Measurements from ENCODE around the gene MYO1B. TPM values are rescaled to one million over a fixed set of nuclear protein-coding genes. Genes with fewer than 3 reads are reported as not detected.

The MYO1B gene
- total RNA-seq, 1 experiment from 2014 or later = 43.2 TPM

- Histone ChIP-seq H4K91ac (ENCODE audit: insufficient read length, low read depth, low read length) (no peak overlapping the region), H3K18ac (ENCODE audit: insufficient read length, low read depth, low read length) (no peak overlapping the region), H3K79me2 (ENCODE audit: insufficient read depth, low read length) (no peaks in the 10 kb centered on the region), H2AFZ (ENCODE audit: low read length) (no peak overlapping the region), H3K27ac (ENCODE audit: insufficient read length, low read depth, low read length) (no peak overlapping the region), H3K23me2 (ENCODE audit: insufficient read length, low read depth, low read length, poor library complexity, severe bottlenecking) (no peaks in the 10 kb centered on the region), H2BK12ac (ENCODE audit: insufficient read length, low read depth, low read length) (no peak overlapping the region), H3K4me1 (ENCODE audit: insufficient read depth, low read length) (no peaks in the 10 kb centered on the region), H2AK5ac (ENCODE audit: insufficient read length, low read length) (no peak overlapping the region), H3K56ac (ENCODE audit: insufficient read length, low read depth, low read length) (no peak overlapping the region), H3T11ph (ENCODE audit: low read length) (no peak overlapping the region), H3K14ac (ENCODE audit: insufficient read depth, low read length) (no peak overlapping the region), H2BK5ac (ENCODE audit: insufficient read length, low read length) (no peak overlapping the region), H2BK120ac (ENCODE audit: low read depth, low read length, poor library complexity, severe bottlenecking) (no peak overlapping the region), H4K20me1 (ENCODE audit: control insufficient read depth, insufficient read depth, insufficient read length) (no peaks in the 10 kb centered on the region), H3K27me3 (ENCODE audit: insufficient read depth, low read length) (no peaks in the 10 kb centered on the region), H3K9me3 (ENCODE audit: control insufficient read depth, low read depth, low read length) (no peaks in the 10 kb centered on the region), H3K23ac (ENCODE audit: insufficient read length, low read depth, low read length) (no peak overlapping the region), H4K5ac (ENCODE audit: insufficient read length, low read depth, low read length) (no peak overlapping the region), H3K4me2 (ENCODE audit: insufficient read depth, insufficient read length, low read length) (no peak overlapping the region), H2BK15ac (ENCODE audit: low read depth, low read length) (no peak overlapping the region), H2BK20ac (ENCODE audit: low read depth, low read length, poor library complexity, severe bottlenecking) (no peak overlapping the region), H3K4ac (ENCODE audit: low read depth, low read length) (no peak overlapping the region), H4K8ac (replicated peaks; ENCODE audit: insufficient read length, low read depth, low read length) (no peak overlapping the region), H3K79me1 (ENCODE audit: insufficient read depth, low read depth, low read length, poor library complexity, severe bottlenecking) (no peaks in the 10 kb centered on the region), H3K9ac (ENCODE audit: extremely low read depth, insufficient read length, low read length) (no peak overlapping the region)
- no peaks in the 10 kb centered on the region for H3K27me3 Mint-ChIP-seq (ENCODE audit: low read depth)
- H3K4me3 Mint-ChIP-seq = no peak overlapping the region
- no peaks in the 10 kb centered on the region for H3K36me3 Mint-ChIP-seq (ENCODE audit: insufficient read depth in 1 of 3, low read depth in 3 of 3)
- DNase-seq = no peak
- H3K4me1 Mint-ChIP-seq = peaks cover 2 to 9% of the 10 kb centered on the region in 2 experiments; a peak in 3 of 4 replicates
- TF ChIP-seq, protein P1, sequence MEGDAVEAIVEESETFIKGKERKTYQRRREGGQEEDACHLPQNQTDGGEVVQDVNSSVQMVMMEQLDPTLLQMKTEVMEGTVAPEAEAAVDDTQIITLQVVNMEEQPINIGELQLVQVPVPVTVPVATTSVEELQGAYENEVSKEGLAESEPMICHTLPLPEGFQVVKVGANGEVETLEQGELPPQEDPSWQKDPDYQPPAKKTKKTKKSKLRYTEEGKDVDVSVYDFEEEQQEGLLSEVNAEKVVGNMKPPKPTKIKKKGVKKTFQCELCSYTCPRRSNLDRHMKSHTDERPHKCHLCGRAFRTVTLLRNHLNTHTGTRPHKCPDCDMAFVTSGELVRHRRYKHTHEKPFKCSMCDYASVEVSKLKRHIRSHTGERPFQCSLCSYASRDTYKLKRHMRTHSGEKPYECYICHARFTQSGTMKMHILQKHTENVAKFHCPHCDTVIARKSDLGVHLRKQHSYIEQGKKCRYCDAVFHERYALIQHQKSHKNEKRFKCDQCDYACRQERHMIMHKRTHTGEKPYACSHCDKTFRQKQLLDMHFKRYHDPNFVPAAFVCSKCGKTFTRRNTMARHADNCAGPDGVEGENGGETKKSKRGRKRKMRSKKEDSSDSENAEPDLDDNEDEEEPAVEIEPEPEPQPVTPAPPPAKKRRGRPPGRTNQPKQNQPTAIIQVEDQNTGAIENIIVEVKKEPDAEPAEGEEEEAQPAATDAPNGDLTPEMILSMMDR (conservative IDR thresholded peaks at IDR 0.05) = no peak
- WGBS (ENCODE audit: extremely low coverage, insufficient read length, low lambda C conversion rate) = no CpG with 5 or more reads among the region's 5 CpGs
- H3K27ac Mint-ChIP-seq = no peak overlapping the region
- no peaks in the 10 kb centered on the region for H3K9me3 Mint-ChIP-seq
Measured at GRCh38 chr2:191233533-191233932, 11.7 kb upstream of the MYO1B start.

All from H9 (cell line).